Measurements from ENCODE around the gene KRTAP9-9.
"Not testable (repeated sequence)": the region's sequence is repeated elsewhere in the genome, so short reads cannot be mapped to it uniquely, and the experiment has no call there.

Gene KRTAP9-9

DNA sequence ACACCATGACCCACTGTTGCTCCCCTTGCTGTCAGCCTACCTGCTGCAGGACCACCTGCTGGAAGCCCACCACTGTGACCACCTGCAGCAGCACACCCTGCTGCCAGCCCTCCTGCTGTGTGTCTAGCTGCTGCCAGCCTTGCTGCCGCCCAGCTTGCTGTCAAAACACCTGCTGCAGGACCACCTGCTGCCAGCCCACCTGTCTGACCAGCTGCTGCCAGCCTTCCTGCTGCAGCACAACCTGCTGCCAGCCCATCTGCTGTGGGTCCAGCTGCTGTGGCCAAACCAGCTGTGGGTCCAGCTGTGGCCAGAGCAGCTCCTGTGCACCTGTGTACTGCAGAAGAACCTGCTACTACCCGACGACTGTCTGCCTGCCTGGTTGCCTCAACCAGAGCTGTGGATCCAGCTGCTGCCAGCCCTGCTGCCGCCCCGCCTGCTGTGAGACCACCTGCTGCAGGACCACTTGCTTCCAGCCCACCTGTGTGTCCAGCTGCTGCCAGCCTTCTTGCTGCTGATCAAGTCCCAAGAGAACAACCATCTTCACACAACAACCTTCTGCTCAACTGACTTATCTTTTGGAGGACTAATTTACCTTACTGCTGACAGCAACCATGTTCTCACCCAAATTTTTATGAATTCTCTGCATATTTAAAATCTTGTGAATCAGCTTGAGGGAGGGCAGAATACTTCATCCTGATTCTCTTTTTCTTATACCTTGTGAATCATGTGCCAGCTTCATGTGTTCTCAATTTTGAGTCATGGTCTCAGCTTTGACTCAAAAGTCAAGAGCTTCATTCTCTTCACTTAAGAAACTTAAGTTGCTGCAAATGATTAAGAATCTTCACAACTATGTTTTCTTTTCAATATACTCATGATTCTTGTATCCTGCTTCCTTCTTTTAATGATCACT is at the start of gene KRTAP9-9:
Gene KRTAP9-9, plus strand, starts transcription at position 4 of the 910 bp plus-strand sequence.
- not testable (repeated sequence) for DNase-seq

DNA sequence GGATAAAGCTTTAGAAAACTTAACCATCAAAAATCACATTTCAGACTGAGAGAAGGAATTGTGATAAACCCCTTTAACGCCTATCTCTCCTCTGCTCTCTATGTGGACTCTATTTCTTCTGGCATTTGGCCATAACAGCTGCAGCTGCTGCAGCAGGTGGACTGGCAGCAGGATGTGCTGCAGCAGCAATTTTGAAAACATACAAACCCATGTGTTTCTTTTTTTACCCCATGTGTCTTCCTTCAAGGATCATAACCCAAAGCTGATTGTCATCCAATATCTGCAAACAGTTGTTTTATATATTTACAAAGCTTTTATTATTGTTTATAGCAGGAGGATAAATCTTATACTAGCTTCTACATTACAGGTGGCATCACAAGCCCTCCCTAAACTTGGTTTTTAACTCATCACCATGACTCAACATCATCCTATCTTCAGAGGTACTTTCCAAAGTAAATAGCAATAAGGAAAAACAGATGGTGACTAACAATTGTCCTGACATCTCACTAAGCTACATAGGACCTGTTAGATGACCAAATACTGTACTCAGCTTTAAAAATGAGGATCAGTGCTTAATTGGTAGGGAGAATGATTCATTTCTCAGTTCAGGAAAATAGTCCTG is 43.2 kb upstream of the KRTAP9-9 start:
- DNase-seq = no peak

DNA sequence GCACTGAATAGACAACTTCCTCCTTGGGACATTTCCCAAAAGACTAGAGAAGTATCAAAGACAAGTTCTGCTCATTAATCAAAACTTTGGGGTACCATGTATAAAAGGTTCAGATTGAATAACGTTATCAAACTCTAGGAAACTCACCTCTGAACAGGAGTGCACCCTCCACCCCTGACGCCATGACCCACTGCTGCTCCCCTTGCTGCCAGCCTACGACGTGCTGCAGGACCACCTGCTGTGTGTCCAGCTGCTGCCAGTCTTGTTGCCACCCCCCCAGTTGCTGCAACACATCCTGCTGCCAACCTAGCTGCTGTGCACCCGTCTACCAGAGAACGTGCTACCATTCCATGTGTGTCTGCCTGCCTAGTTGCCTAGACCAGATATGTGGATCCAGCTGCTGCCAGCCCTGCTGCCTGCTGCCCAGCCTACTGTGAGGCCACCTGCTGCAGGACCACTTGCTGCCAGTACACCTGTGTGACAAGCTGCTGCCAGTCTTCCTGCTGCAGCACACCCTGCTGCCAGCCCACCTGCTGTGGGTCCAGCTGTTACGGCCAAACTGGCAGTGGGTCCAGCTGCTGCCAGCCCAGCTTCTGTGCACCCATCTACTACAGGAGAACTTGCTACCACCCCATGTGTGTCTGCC is 42.5 kb upstream of the KRTAP9-9 start:
- no peak for DNase-seq

DNA sequence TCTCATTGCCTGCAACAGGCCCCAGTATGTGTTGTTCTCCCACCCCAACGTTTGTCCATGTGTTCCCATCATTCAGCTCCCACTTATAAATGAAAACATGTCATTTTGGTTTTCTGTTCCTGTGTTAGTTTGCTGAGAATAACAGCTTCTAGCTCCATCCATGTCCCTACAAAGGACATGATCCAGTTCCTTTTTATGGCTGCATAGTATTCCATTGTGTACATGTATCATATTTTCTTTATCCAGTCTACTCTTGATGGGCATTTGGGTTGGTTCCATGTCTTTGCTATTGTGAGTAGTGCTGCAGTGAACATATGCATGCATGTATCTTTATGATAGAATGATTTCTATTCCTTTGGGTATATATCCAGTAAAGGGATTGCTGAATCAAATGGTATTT is 39.5 kb upstream of the KRTAP9-9 start:
- DNase-seq = no peak

DNA sequence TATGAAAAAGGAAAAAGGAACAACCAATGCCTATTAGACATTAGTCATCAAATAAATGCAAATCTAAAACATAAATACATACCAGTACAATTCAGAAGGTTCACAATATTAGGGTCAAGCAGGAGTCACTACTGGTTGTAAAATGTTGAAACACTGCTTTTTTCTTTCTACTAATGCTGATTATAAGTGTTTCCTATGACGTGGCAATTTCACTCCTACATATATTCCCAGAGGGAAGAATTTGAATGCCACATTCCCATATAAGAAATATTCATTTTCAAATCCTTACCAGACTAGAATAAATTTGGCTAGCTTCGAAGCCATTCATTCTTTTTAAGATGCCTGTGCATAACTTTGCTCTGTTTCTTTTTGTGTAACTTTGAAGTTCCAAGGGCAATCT is 31.4 kb upstream of the KRTAP9-9 start:
- no peak for DNase-seq

DNA sequence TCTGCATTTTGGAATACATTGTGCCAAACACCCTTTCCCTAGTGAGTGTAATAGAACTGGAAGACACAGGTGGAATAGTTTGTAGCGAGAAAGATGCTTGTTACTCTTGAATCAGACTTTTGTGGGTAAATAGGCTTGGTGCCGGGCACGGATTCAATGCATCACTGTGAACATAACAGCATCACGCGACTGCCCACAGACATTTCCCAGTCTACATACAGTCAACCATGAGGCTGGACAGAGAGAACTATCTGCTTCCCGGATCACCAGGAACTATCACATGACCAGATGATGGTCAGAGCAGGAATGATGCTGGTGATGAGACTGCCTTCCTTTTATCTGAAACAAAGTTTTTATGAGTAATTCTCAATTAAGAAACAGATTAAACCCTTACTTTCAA is 29.1 kb upstream of the KRTAP9-9 start:
- no peak for DNase-seq

DNA sequence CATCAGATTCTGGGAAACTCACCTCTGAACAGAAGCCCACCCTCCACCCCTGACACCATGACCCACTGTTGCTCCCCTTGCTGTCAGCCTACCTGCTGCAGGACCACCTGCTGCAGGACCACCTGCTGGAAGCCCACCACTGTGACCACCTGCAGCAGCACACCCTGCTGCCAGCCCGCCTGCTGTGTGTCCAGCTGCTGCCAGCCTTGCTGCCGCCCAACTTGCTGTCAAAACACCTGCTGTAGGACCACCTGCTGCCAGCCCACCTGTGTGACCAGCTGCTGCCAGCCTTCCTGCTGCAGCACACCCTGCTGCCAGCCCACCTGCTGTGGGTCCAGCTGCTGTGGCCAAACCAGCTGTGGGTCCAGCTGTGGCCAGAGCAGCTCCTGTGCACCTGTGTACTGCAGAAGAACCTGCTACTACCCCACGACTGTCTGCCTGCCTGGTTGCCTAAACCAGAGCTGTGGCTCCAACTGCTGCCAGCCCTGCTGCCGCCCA is 28.5 kb upstream of the KRTAP9-9 start, which contains the start of gene KRTAP9-2:
Gene KRTAP9-2, plus strand, starts transcription at position 51 of the 498 bp plus-strand sequence. Its CDS starts 7 bp downstream, at position 58.
- DNase-seq = not testable (repeated sequence)

DNA sequence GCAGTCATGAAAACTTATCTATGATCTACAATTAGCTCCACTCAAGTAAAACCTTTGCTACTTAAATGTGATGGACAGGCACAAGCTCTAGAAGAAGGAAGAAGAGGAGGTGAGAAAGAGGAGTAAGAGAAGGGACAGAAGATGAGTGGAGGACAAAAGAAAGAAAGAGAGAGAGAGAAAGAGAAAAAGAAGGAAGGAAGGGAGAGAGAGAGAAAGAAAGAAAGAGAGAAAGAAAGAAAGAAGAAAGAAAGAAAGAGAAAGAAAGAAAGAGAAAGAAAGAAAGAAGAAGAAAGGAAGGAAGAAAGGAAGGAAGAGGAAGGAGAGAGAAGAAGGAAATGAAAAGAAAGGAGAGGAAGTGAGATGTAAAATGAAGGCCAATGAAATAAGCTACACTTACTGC is 25.1 kb upstream of the KRTAP9-9 start:
- DNase-seq = no peak

DNA sequence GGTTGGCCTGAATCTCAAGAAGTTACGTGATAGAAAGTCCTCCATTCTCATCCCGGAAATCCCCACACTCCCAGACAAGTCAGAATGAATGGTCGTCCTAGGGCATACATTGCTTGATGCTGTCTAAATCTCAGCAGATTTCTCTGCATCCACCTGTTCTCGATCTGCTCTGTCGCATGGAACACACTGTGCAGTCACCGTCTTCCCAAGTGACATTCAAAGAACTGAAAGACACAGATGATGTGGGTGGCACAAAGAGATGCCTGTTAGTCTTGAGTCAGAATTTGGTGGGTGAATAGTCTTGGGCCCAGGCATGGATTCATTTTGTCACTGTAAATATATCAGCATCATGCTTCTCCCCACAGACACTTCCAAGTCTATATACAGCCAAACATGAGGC is 23.5 kb upstream of the KRTAP9-9 start:
- DNase-seq = no peak

DNA sequence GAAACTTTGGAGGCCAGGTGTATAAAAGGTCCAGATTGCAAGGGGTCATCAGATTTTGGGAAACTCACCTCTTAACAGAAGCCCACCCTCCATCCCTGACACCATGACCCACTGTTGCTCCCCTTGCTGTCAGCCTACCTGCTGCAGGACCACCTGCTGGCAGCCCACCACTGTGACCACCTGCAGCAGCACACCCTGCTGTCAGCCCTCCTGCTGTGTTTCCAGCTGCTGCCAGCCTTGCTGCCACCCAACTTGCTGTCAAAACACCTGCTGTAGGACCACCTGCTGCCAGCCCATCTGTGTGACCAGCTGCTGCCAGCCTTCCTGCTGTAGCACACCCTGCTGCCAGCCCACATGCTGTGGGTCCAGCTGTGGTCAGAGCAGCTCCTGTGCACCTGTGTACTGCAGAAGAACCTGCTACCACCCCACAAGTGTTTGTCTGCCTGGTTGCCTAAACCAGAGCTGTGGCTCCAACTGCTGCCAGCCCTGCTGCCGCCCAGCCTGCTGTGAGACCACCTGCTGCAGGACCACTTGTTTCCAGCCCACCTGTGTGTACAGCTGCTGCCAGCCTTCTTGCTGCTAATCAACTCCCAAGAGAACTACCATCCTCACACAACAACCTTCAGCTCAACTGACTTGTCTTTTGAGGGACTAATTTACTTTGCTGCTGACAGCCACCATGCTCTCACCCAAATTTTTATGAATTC is 22.6 kb upstream of the KRTAP9-9 start, which contains the start of gene KRTAP9-3:
Gene KRTAP9-3, plus strand, starts transcription at position 51 of the 707 bp plus-strand sequence. Its CDS starts 53 bp downstream, at position 104.
- DNase-seq = not testable (repeated sequence)

DNA sequence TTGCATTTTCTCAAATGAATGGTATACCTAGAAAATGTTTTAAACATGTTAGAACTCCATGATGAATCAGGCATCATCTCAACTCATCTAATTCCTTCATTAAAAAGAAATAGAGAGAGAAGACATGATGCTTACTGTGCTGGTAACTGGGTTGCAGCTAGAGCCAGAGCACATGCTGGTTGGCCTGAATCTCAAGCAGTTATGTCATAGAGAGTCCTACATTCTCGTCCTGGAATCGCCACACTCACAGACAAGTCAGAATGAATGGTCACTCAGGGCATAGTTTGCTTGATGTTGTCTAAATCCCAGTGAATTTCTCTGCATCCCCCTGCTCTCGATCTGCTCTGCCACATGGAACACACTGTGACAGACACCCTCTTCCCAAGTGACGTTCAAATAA is 18.1 kb upstream of the KRTAP9-9 start:
- DNase-seq = not testable (repeated sequence)

DNA sequence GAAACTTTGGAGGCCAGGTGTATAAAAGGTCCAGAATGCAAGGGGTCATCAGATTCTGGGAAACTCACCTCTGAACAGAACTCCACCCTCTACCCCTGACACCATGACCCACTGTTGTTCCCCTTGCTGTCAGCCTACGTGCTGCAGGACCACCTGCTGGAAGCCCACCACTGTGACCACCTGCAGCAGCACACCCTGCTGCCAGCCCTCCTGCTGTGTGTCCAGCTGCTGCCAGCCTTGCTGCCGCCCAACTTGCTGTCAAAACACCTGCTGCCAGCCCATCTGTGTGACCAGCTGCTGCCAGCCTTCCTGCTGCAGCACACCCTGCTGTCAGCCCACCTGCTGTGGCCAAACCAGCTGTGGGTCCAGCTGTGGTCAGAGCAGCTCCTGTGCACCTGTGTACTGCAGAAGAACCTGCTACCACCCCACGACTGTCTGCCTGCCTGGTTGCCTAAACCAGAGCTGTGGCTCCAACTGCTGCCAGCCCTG is 17.2 kb upstream of the KRTAP9-9 start, which contains the start of gene KRTAP9-8:
Gene KRTAP9-8, plus strand, starts transcription at position 51 of the 489 bp plus-strand sequence. Its CDS starts 53 bp downstream, at position 104.
- DNase-seq = not testable (repeated sequence)

DNA sequence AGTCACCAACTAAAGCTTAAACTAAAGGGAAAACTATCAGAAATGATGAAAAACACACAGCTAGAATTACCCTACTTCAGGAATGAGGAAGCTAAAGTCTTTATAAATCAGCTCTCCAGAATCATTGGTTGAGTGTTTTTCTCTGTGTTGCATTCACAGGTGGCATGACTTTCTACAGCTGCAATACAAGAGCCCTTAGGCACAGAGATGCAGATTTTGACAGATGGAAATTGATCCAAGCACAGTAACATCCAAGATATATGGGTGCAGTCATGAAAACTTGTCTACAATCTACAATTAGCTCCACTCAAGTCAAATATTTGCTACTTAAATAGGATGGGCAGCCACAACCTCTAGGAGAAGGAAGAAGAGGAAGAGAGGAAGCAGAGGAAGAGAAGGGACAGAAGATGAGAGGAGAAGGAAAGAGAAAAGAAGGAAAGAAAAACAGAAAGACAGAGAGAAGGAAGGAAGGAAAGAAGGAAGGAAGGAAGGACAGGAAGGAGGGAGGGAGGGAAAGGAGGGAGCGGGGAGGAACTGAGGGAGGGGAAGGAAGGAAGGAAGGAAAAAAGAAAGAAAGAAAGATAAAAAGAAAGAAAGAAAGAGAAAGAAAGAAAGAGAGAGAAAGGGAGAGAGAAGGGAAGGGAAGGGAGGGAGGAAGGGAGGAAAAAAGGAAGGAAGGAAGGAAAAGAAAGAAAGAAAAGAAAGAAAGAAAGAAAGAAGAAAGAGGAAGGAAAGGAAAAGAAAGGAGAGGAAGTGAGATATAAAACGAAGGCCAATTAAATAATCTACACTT is 8.0 kb upstream of the KRTAP9-9 start:
- DNase-seq = not testable (repeated sequence)

DNA sequence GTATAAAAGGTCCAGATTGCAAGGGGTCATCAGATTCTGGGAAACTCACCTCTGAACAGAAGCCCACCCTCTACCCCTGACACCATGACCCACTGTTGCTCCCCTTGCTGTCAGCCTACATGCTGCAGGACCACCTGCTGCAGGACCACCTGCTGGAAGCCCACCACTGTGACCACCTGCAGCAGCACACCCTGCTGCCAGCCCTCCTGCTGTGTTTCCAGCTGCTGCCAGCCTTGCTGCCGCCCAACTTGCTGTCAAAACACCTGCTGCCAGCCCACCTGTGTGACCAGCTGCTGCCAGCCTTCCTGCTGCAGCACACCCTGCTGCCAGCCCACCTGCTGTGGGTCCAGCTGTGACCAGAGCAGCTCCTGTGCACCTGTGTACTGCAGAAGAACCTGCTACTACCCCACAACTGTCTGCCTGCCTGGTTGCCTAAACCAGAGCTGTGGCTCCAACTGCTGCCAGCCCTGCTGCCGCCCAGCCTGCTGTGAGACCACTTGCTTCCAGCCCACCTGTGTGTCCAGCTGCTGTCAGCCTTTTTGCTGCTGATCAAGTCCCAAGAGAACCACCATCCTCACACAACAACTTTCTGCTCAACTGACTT is 5.4 kb upstream of the KRTAP9-9 start, which contains the start of gene KRTAP9-4:
Gene KRTAP9-4, plus strand, starts transcription at position 51 of the 604 bp plus-strand sequence. Its CDS starts 34 bp downstream, at position 85.
- DNase-seq = not testable (repeated sequence)

DNA sequence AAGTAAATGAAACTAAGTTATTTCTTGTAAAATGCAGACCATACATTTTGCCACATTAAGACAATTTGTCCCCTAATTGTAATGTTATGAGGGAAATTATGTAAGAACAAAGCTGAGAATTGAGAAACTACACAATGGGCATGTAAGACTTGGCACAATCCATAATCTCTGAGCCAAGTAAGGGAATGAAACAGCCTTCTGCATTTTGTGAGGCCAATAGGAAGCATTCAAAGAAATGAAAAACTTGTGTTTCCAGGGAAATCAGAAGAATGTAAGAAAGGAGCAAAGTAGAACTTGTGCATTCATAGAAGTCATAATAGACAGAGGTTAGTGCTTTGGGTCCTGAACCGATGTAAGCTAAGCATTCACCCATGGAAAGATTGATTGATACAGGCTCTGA is 3.9 kb upstream of the KRTAP9-9 start:
- no peak for DNase-seq

DNA sequence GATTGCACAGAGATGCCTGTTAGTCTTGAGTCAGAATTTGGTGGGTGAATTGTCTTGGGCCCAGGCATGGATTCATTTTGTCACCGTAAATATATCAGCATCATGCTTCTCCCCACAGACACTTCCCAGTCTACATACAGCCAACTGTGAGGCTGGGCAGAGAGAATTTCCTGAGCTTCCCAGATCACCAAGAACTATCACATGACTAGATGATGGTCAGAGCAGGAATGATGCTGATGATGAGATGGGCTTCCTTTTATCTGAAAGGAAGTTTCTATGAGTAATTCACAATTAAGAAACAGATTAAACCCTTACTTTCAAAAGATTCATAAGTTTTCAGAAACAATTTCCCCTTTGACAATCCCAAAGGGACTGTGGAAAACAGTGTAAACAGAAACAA is 323 bp upstream of the KRTAP9-9 start:
- no peak for DNase-seq

DNA sequence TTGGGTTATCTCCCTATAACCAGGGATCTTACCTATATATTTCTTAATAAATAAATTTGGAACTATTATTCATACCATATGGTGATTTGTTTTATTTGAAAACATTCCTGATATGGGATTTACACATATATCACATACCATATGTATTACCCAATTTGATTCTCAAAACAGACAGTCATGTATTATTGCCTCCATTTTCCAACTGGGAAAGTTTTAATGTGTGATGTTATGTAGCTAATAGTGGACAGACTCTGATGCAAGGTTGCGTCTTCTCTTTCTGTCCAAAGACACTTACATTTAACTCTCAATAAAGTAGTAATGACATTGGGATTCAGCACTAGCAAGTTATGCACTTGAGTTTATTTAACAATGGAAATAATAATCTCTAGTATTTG is 1.1 kb downstream of the KRTAP9-9 start:
- DNase-seq = no peak

DNA sequence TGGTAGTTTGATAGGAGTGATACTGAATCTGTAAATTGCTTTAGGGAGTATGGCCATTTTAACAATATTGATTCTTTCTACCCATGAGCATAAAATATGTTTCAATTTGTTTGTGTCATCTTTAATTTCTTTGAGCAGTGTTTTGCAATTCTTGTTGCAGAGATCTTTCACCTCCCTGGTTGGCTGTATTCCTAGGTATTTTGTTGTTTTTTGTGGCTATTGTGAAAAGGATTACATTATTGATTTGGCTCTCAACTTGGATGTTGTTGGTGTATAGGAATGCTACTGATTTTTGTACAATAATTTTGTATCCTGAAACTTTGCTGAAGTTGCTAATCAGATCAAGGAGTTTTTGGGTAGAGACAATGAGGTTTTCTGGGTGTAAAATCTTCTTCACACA is 3.2 kb downstream of the KRTAP9-9 start:
- DNase-seq = no peak

DNA sequence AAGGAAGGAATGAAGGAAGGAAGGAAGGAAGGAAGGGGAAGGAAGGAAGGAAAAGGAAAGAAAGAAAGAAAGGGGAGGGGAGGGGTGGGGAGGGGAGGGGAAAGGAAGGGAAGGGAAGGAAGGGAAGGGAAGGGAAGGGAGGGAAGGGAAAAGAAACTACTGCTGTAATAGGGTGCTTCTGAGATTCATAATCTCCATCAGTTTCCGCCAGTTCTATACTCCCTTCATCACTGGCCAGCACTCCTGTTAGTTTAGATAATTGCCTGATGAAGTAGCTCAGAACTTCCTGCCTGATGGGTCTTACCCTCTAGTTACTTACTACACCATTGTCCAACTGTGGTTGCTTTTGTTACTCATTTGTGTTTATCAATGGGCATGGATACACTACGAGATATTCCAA is 8.0 kb downstream of the KRTAP9-9 start:
- DNase-seq = no peak

DNA sequence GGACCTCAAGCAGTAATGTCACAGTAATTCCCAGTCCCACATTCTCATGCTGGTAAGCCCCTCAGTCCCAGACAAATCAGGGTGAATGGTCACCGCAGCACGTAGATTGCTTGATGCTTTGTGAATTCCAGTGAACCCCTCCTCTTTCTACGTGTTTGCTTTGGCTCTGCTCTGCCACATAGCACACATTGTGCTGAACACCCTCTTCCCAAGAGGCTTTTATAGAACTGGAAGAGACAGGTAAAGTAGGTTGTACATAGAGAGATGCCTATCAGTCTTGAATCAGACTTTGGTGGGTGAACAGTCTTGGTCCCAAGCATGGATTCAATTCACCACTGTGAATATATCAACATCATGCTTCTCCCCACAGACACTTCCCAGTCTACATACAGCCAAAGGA is 9.4 kb downstream of the KRTAP9-9 start:
- DNase-seq = no peak

DNA sequence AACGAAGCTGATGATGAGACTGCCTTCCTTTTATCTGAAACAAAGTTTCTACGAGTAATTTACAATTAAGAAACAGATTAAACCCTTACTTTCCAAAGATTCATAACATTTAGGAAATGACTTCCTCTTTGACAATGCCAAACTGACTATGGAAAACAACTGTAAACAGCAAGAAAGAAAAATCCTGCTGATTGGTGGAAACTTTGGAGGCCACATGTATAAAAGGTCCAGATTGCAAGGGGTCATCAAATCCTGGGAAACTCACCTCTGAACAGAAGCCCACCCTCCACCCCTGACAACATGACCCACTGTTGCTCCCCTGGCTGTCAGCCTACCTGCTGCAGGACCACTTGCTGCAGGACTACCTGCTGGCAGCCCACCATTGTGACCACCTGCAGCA is 9.9 kb downstream of the KRTAP9-9 start, which contains the start of gene KRTAP9-6:
Gene KRTAP9-6, plus strand, starts transcription at position 301 of the 400 bp plus-strand sequence. Its CDS starts 0 bp downstream, at position 301.
- no peak for DNase-seq
